Measurements from ENCODE around the gene BBS9. TPM values are rescaled to one million over a fixed set of nuclear protein-coding genes. Genes with fewer than 3 reads are reported as not detected.

The BBS9 gene
- total RNA-seq, 2 experiments from 2014 or later = 16.0 to 20.4 TPM

GRCh38 chr7:33640741-33641140 lies 511.4 kb downstream of the BBS9 start:
- TF ChIP-seq, protein P1, sequence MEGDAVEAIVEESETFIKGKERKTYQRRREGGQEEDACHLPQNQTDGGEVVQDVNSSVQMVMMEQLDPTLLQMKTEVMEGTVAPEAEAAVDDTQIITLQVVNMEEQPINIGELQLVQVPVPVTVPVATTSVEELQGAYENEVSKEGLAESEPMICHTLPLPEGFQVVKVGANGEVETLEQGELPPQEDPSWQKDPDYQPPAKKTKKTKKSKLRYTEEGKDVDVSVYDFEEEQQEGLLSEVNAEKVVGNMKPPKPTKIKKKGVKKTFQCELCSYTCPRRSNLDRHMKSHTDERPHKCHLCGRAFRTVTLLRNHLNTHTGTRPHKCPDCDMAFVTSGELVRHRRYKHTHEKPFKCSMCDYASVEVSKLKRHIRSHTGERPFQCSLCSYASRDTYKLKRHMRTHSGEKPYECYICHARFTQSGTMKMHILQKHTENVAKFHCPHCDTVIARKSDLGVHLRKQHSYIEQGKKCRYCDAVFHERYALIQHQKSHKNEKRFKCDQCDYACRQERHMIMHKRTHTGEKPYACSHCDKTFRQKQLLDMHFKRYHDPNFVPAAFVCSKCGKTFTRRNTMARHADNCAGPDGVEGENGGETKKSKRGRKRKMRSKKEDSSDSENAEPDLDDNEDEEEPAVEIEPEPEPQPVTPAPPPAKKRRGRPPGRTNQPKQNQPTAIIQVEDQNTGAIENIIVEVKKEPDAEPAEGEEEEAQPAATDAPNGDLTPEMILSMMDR (IDR thresholded peaks at IDR 0.05) = no peak
- H3K27ac Mint-ChIP-seq = no peak overlapping the region
- no peak overlapping the region for H3K4me3 Mint-ChIP-seq
- peaks cover 31% of the 10 kb centered on the region for H3K36me3 Mint-ChIP-seq (ENCODE audit: low read depth)
- Histone ChIP-seq H3K27ac (ENCODE audit: low read depth in 1 of 2, low read length in 2 of 2) (no peak overlapping the region), H3K27me3 (ENCODE audit: control insufficient read depth in 1 of 2, insufficient read depth in 2 of 2, low read length in 2 of 2) (no peaks in the 10 kb centered on the region), H3K4me3 (ENCODE audit: low read length) (no peak overlapping the region), H3K4me1 (ENCODE audit: insufficient read depth, low read length) (no peaks in the 10 kb centered on the region), H3K36me3 (ENCODE audit: insufficient read depth, low read length) (no peaks in the 10 kb centered on the region), H3K9me3 (ENCODE audit: control insufficient read depth in 1 of 2, insufficient read depth in 1 of 2, low read length in 2 of 2) (no peaks in the 10 kb centered on the region)
- H3K27me3 Mint-ChIP-seq = no peaks in the 10 kb centered on the region
- CTCF ChIA-PET = no interaction called here
- no peaks in the 10 kb centered on the region for H3K9me3 Mint-ChIP-seq
- intact Hi-C loops (cut with DNase I, micrococcal nuclease) = no loop called here
- ATAC-seq (ENCODE audit: poor library complexity) (no peak), DNase-seq (no peak)
- H3K4me1 Mint-ChIP-seq (ENCODE audit: low read depth) = no peaks in the 10 kb centered on the region
- POLR2A ChIA-PET = no interaction called here

DNA sequence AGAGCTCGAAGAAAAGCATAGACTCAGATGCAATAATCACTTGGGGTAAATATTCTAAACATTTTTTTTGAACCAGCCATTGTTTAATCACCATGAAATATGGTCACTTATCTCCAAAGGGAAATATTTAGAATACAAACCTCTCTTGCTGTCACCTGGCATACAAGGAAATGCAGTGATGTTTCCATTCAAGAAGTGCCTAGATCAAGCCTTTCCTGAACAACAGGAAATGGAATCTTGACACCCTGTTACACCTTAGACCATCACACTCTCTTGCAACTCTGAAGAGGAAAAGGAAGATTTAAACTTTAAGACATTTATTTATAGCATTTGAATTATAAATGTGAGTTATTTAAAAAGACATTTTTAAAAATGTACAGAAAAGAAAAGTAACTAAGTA lies 512.9 kb downstream of the BBS9 start:
- Histone ChIP-seq H3K27ac (ENCODE audit: low read depth in 1 of 2, low read length in 2 of 2) (no peak overlapping the region), H3K4me3 (ENCODE audit: low read length) (no peak overlapping the region), H3K9me3 (ENCODE audit: control insufficient read depth in 1 of 2, insufficient read depth in 1 of 2, low read length in 2 of 2) (no peaks in the 10 kb centered on the region), H3K36me3 (ENCODE audit: insufficient read depth, low read length) (no peaks in the 10 kb centered on the region), H3K4me1 (ENCODE audit: insufficient read depth, low read length) (no peaks in the 10 kb centered on the region), H3K27me3 (ENCODE audit: control insufficient read depth in 1 of 2, insufficient read depth in 2 of 2, low read length in 2 of 2) (no peaks in the 10 kb centered on the region)
- no peak for ATAC-seq (ENCODE audit: poor library complexity)
- ChIA-PET CTCF (no interaction called here), POLR2A (no interaction called here)
- no peak for DNase-seq
- Mint-ChIP-seq H3K27me3 (no peaks in the 10 kb centered on the region), H3K4me3 (no peak overlapping the region), H3K27ac (no peak overlapping the region), H3K36me3 (ENCODE audit: low read depth) (peaks cover 37% of the 10 kb centered on the region), H3K4me1 (ENCODE audit: low read depth) (no peaks in the 10 kb centered on the region), H3K9me3 (no peaks in the 10 kb centered on the region)
- intact Hi-C loops (cut with DNase I, micrococcal nuclease) = no loop called here
- TF ChIP-seq, protein P1 (IDR thresholded peaks at IDR 0.05) = no peak

GRCh38 chr7:33643530-33643929 lies 514.2 kb downstream of the BBS9 start:
- Histone ChIP-seq H3K4me1 (ENCODE audit: insufficient read depth, low read length) (no peaks in the 10 kb centered on the region), H3K27me3 (ENCODE audit: control insufficient read depth in 1 of 2, insufficient read depth in 2 of 2, low read length in 2 of 2) (no peaks in the 10 kb centered on the region), H3K9me3 (ENCODE audit: control insufficient read depth in 1 of 2, insufficient read depth in 1 of 2, low read length in 2 of 2) (no peaks in the 10 kb centered on the region), H3K36me3 (ENCODE audit: insufficient read depth, low read length) (no peaks in the 10 kb centered on the region), H3K27ac (ENCODE audit: low read depth in 1 of 2, low read length in 2 of 2) (no peak overlapping the region), H3K4me3 (ENCODE audit: low read length) (no peak overlapping the region)
- POLR2A ChIA-PET = no interaction called here
- intact Hi-C loops (cut with DNase I, micrococcal nuclease) = no loop called here
- no peak for ATAC-seq (ENCODE audit: poor library complexity)
- peaks cover 40% of the 10 kb centered on the region for H3K36me3 Mint-ChIP-seq (ENCODE audit: low read depth)
- no peaks in the 10 kb centered on the region for H3K4me1 Mint-ChIP-seq (ENCODE audit: low read depth)
- H3K4me3 Mint-ChIP-seq = no peak overlapping the region
- H3K27ac Mint-ChIP-seq = no peak overlapping the region
- no peaks in the 10 kb centered on the region for H3K9me3 Mint-ChIP-seq
- TF ChIP-seq, protein P1 (IDR thresholded peaks at IDR 0.05) = no peak
- CTCF ChIA-PET = no interaction called here
- no peak for DNase-seq
- no peaks in the 10 kb centered on the region for H3K27me3 Mint-ChIP-seq
